Cerebellar nuclear complex (tissue), 1 donor: ENCODE data around the gene CELA1.
"Not testable (repeated sequence)": the region's sequence is repeated elsewhere in the genome, so short reads cannot be mapped to it uniquely, and the experiment has no call there.

Experiments
- DNase-seq, 2 experiments: peaks; one replicate each; lab custom pipeline; 2025; lab: John Stamatoyannopoulos, UW

CELA1 gene

DNA sequence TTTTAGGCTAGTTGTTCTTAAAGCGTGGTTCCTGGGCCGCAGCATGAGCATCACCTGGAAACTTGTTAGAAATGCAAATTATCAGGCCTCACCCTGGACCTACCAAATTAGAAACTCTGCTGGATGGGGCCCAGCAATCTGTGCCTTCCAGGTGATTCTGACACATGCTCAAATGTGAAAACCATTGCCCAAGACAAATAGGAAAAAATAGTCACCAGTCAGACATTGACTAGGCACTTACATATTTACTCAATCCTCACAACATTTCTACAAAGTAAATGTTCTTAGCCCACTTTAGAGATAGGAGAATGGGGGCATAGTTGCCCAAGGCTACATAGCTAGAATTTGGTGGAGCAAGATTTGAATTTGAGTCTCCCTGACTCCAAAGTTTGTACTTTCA, 3.3 kb downstream of the CELA1 start:
- no peak for DNase-seq

- no peak for DNase-seq
Observed at GRCh38 chr12:51342416-51342815, 4.1 kb downstream of the CELA1 start.

- peak in 1 of 2 experiments; percentile 20 for DNase-seq
Observed at GRCh38 chr12:51341251-51342007, 5.0 kb downstream of the CELA1 start.

- DNase-seq = no peak
Observed at GRCh38 chr12:51339750-51340149, 6.7 kb downstream of the CELA1 start.

DNA sequence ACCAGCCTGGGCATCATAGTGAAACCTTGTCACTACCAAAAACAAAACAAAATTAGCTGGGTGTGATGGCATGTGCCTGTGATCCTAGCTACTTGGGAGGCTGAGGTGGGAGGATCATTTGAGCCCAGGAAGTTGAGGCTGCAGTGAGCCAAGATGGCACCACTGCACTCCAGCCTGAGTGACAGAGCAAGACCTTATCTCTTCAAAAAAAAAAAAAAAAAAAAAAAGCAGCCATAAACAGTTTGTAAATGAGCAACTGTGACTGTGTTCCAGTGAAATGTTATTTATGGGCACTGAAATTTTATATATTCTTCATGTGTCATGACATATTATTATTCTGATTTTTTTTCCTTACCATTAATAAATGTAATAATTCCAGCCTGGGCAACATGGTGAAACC, 9.1 kb downstream of the CELA1 start:
- not testable (repeated sequence) for DNase-seq

GRCh38 chr12:51335931-51336330, 10.5 kb downstream of the CELA1 start:
- DNase-seq = no peak

DNA sequence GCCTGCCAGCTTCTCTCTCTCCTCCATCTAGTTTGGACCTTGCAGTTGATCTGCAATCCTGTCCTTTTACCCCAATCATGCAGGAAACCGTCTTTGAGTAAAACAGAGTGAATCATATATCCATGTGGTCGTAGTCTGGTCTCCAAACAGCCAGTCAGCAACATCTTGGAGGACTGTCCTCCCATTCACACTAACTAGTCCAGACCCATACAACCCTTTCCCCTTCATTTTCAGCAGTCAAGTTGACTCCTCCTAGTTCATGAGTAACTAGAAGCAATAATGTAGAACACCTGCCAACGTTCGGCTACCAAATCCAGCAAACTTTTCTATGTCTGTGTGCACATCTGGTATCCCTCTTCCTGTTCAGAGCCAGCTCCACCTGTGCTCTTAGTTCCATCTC, 11.7 kb downstream of the CELA1 start:
- no peak for DNase-seq

DNA sequence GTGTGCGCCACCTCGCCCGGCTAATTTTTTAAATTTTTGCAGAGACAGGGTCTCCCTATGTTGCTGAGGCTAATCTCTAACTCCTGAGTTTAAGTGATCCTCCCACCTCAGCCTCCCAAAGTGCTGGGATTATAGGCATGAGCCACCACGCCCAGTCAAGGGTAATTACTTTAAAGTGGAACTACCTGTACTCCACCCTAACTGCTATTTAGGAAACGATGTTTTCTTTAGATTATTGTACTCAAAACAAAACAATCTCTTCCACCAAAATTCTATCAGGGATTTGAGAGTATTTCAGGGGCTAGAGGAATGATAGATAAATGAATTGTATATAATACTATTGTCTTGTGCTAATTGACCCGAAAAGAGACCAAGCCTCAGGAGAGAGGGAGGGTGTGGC, 12.9 kb downstream of the CELA1 start:
- no peak for DNase-seq

DNA sequence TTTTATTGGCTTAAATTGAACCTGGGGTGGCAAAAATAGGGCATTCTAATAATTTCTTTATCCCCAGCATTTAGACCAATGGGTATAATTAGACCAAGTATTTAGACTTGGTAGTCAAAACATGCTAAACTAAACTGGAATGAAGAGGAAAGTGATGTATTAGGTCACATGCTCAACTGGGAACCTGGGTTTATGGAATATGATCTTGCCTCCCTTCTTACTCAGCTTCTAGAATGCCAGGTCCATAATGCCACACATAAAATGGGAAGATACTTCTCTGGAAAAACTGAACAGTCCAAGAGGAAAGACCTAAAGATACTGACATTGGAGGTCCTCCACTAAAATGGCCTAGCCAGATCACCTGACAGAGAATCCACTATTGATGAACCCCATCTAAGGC, 16.3 kb downstream of the CELA1 start:
- no peak for DNase-seq

GRCh38 chr12:51329742-51330141, 16.7 kb downstream of the CELA1 start:
- no peak for DNase-seq

- DNase-seq = no peak
Observed at GRCh38 chr12:51328587-51328986, 17.9 kb downstream of the CELA1 start.

DNA sequence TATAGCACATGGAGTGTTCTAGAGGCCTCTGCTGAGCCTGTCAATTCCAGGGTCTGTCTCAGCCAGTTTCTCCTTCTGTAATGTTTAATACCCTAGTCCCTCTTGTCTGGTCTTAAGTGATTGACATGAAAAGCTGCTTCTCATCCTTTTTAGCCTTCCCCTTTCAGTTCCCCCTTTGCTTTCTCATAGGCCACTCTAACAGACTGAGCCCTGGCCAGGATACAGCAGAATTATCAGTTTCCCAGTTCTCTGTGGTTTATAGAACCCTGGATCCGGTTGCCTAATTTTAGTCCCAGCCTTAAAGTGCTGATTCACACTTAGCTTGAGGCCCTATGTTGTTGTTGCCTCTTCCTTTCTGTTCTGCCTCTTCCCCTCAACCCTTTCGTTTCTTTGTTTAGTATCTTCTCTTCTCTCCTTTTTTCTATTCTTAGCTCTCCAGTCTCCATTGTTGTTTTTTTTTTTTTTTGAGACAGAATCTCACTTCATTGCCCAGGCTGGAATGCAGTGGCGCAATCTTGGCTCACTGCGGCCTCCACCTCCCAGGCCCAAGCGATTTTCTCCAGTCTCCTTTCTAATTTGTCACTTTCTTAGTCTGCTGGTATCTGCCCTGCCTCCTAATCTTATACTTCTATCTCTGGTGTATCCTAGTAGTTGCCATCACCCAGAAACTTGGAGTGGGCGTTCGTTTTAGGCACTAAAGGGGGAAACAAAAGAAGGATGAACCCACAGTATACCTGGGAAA, 19.6 kb downstream of the CELA1 start:
- no peak for DNase-seq

DNA sequence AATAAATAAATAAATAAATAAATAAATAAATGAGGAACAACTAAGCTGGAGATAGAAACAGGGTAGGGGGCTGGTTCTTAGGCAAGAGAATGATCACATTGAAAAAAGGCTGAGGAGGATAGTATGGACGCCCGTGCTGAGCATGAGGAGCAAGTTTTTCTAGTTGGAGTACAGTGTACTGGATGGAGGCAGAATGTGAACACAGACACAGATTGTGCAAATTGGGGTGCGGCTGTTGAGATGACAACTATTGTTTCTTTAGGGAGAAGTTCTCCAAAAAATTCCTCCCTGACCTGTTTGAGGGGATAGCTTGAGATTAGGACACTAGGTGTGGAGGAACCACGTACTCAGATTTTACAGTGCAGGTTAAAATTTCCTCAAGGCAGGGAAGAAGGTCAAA, 21.5 kb downstream of the CELA1 start:
- no peak for DNase-seq

- DNase-seq = no peak
Observed at GRCh38 chr12:51323966-51324895, 22.2 kb downstream of the CELA1 start, which contains the start of gene BIN2. BIN2 (minus strand) TSS chr12:51324174; CDS start chr12:51324102, 72 bp downstream.

GRCh38 chr12:51323317-51323960, 23.0 kb downstream of the CELA1 start:
- no peak for DNase-seq

DNA sequence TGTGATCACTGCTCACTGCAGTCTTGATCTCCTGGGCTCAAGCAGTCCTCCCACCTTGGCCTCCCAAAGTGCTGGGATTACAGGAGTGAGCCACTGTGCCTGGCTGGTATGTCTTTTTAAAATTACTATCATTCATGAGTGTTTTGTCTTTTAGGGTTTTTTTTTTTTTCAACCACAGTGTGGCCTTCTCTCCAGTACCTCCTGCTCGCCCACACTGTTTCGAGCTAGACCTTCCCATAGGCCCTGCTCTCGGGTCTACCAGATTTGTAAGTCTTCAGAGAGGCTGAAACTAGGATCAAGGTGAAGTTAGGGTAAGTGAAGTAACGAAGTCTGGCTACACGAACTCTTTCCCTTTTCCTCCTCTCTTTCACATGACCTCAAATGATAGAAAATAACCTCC, 24.0 kb downstream of the CELA1 start:
- no peak for DNase-seq

GRCh38 chr12:51321882-51322281, 24.6 kb downstream of the CELA1 start:
- DNase-seq = no peak

- DNase-seq = no peak
Observed at GRCh38 chr12:51320695-51321320, 25.7 kb downstream of the CELA1 start.

DNA sequence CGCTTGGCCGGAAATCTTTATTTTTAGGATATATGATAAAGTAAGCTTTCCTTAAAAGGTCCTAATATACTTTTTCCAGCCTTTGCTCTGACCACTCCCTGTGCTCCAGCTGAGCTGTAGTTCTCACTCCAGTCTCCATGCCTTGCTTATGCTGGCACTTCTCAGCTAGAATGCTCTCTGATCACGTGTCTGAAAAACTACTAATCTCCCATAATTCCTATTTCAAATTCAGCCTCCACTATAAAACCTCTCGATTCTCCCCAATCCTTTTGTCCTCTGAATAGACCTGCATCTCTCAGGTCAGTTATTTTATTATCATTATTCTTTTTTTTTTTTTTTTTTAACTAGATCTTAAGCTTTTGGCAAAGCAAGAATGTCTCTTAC, 26.2 kb downstream of the CELA1 start:
- DNase-seq = no peak

GRCh38 chr12:51318846-51319599, 27.5 kb downstream of the CELA1 start:
- DNase-seq = no peak
